Measurements from ENCODE around the gene SERINC2.

- TF ChIP-seq TAF1 (conservative IDR thresholded peaks at IDR 0.05) (no peak), ZBTB33 (IDR thresholded peaks at IDR 0.05) (no peak), CTCF (IDR thresholded peaks at IDR 0.05; ENCODE audit: low read depth, low read length, missing input control) (no peak), MAX (IDR thresholded peaks at IDR 0.05) (no peak), RXRA (IDR thresholded peaks at IDR 0.05) (no peak), REST (IDR thresholded peaks at IDR 0.05) (no peak)
These were observed 47.0 kb downstream of the SERINC2 start for GRCh38 chr1:31460027-31460426.

All from liver (tissue), 3 donors.